Measurements from ENCODE around the gene FBXO10. TPM values are rescaled to one million over a fixed set of nuclear protein-coding genes. Genes with fewer than 3 reads are reported as not detected.

The FBXO10 gene
- total and polyA plus RNA-seq, 2 of the 8 experiments (the other 6 are each of a cell fraction or from before 2014, with no cell fraction given) = 13.1 to 13.9 TPM

GRCh38 chr9:37563806-37564513, 12.2 kb downstream of the FBXO10 start:
- H3K4me3 ChIP-seq (ENCODE audit: extremely low read depth in 1 of 4, insufficient read depth in 2 of 4, low read depth in 3 of 4, low read length in 4 of 4) = no peak overlapping the region
- H2BK120ac ChIP-seq (replicated peaks; ENCODE audit: low read depth, low read length) = no peak overlapping the region
- H3K18ac ChIP-seq (ENCODE audit: extremely low read depth, low read length) = no peak overlapping the region
- no peak overlapping the region; the same call in 1 of the 2 replicates for H4K8ac ChIP-seq (ENCODE audit: extremely low read depth, insufficient read depth, low read length)
- H3K56ac ChIP-seq (replicated peaks; ENCODE audit: insufficient read length, low read depth, low read length) = no peak overlapping the region
- 66% methylated on average over 3 of the region's 3 CpGs; no CpG with 5 or more reads in 1 of the 2 experiments for WGBS, 2 experiments (ENCODE audit: extremely low coverage in 1 of 2, insufficient coverage in 1 of 2, insufficient read length in 1 of 2, insufficient replicate concordance in 2 of 2, low coverage in 1 of 2, low lambda C conversion rate in 2 of 2, missing lambda C conversion rate in 1 of 2)
- no peaks in the 10 kb centered on the region for H3K79me1 ChIP-seq (ENCODE audit: low read depth, low read length)
- CTCF ChIA-PET (ENCODE audit: partially characterized antibody) = interaction anchor here (1.4 kb wide), 1 partner anchor 16 kb away, joined by 3 read pairs; no protein-coding TSS in a partner anchor
- no peak overlapping the region for H3K27ac ChIP-seq (ENCODE audit: low read depth, low read length)
- H2AFZ ChIP-seq (ENCODE audit: low read length) = no peak overlapping the region
- POLR2A ChIA-PET (ENCODE audit: partially characterized antibody) = no interaction called here
- no peak overlapping the region for H3K23ac ChIP-seq (ENCODE audit: insufficient read length)
- H3K4me1 ChIP-seq (replicated peaks in 1 of 4; ENCODE audit: control insufficient read depth in 3 of 4, insufficient read depth in 4 of 4, low read length in 3 of 4) = peaks cover 0 to 10% (median 4%) of the 10 kb centered on the region in 4 experiments; a peak in 4 of 7 replicates
- no peak overlapping the region for H3K4me2 ChIP-seq (ENCODE audit: insufficient read depth in 1 of 2, low read depth in 2 of 2, low read length in 2 of 2)
- peaks cover 10 to 12% of the 10 kb centered on the region in 2 experiments; a peak in 3 of 4 replicates for H3K9me3 ChIP-seq (ENCODE audit: insufficient read depth in 2 of 2, low read depth in 1 of 2, low read length in 1 of 2)
- DNase-seq (ENCODE audit: low read depth in 1 of 2, low spot score in 2 of 2) = no peak
- FAIRE-seq = no peak
- no peak overlapping the region for H2BK20ac ChIP-seq (ENCODE audit: low read length)
- H2AK5ac ChIP-seq (ENCODE audit: low read depth, low read length) = no peak overlapping the region
- H3K9ac ChIP-seq (replicated peaks in 1 of 4; ENCODE audit: extremely low read depth in 1 of 4, low read depth in 3 of 4, low read length in 3 of 4) = no peak overlapping the region
- peaks cover 0 to 2% of the 10 kb centered on the region in 2 experiments for H4K20me1 ChIP-seq (replicated peaks in 1 of 2; ENCODE audit: control insufficient read depth in 1 of 2, insufficient read depth in 2 of 2, low read length in 2 of 2)
- peaks cover 0 to 4% of the 10 kb centered on the region in 2 experiments; a peak in 1 of 4 replicates for H3K79me2 ChIP-seq (ENCODE audit: control insufficient read depth in 1 of 2, insufficient read depth in 2 of 2, low read length in 2 of 2)
- H3K27me3 ChIP-seq (replicated peaks in 1 of 4; ENCODE audit: control insufficient read depth in 3 of 4, extremely low read depth in 1 of 4, insufficient read depth in 3 of 4, low read length in 3 of 4) = no peaks in the 10 kb centered on the region
- no peak overlapping the region for H2BK5ac ChIP-seq (ENCODE audit: low read depth, low read length)
- H2BK15ac ChIP-seq (ENCODE audit: low read length) = no peak overlapping the region
- no peak overlapping the region for H3K4ac ChIP-seq (replicated peaks; ENCODE audit: insufficient read length, low read depth, low read length)
- H3K23me2 ChIP-seq (ENCODE audit: low read depth, low read length) = no peaks in the 10 kb centered on the region
- no peak overlapping the region for H3K14ac ChIP-seq (ENCODE audit: insufficient read length)
- H2BK12ac ChIP-seq (ENCODE audit: low read depth, low read length) = no peak overlapping the region
- no peak overlapping the region for H4K5ac ChIP-seq (ENCODE audit: insufficient read length, low read depth, low read length)
- H3K36me3 ChIP-seq (ENCODE audit: control insufficient read depth in 2 of 4, insufficient read depth in 4 of 4, low read length in 3 of 4) = peaks cover 0 to 8% (median 3%) of the 10 kb centered on the region in 4 experiments; a peak in 3 of 8 replicates
- H4K91ac ChIP-seq (replicated peaks; ENCODE audit: insufficient read length, low read length) = no peak overlapping the region
- TF ChIP-seq PHF8 (conservative IDR thresholded peaks at IDR 0.05; ENCODE audit: low read depth, low read length) (no peak), SUZ12 (IDR thresholded peaks at IDR 0.05; ENCODE audit: low read length) (no peak), YY1 (IDR thresholded peaks at IDR 0.05; ENCODE audit: low read depth, low read length) (no peak)
